Measurements from ENCODE around the gene ZNF100.
"Not testable (repeated sequence)": the region's sequence is repeated elsewhere in the genome, so short reads cannot be mapped to it uniquely, and the experiment has no call there.

The ZNF100 gene

DNA sequence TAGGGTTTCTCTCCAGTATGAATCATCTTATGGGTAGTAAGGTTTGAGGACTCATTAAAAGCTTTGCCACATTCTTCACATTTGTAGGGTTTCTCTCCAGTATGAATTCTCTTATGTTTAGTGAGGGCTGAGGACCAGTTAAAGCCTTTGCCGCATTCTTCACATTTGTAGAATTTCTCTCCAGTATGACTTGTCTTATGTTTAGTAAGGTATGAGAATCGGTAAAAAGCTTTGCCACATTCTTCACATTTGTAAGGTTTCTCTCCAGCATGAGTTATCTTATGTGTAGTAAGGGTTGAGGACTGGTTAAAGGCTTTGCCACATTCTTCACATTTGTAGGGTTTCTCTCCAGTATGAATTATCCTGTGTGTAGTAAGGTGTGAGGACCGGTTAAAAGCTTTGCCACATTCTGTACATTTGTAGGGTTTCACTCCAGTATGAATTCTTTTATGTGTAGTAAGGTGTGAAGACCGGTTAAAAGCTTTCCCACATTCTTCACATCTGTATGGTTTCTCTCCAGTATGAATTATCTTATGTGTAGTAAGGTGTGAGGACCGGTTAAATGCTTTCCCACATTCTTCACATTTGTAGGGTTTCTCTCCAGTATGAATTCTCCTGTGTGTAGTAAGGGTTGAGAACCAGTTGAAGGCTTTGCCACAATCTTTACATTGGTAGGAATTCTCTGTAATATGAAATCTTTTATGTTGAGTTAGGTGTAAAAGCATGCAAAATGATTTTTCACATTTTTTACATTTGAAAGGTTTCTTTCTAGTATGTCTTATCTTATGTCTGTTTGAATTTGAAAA is 40.2 kb downstream of the ZNF100 start:
- not testable (repeated sequence) for H2BK15ac ChIP-seq (ENCODE audit: low read depth, poor library complexity, severe bottlenecking); H3K18ac ChIP-seq (ENCODE audit: low read depth in 1 of 2, low read length in 2 of 2); H3K4ac ChIP-seq (ENCODE audit: low read depth in 1 of 2, low read length in 2 of 2); H4K91ac ChIP-seq (ENCODE audit: low read length); H3K9ac ChIP-seq (ENCODE audit: low read length); H4K8ac ChIP-seq (ENCODE audit: low read length); H2BK5ac ChIP-seq (ENCODE audit: low read depth, low read length, poor library complexity, severe bottlenecking); H3K4me2 ChIP-seq (ENCODE audit: low read length, poor library complexity, severe bottlenecking); H3K4me1 ChIP-seq (ENCODE audit: control insufficient read depth, insufficient read depth, low read depth, low read length); H3K23ac ChIP-seq (ENCODE audit: low read length in 2 of 2); H3K79me1 ChIP-seq (replicated peaks; ENCODE audit: low read length, poor library complexity, severe bottlenecking); H2BK12ac ChIP-seq (ENCODE audit: low read length in 2 of 2); H2AK5ac ChIP-seq (ENCODE audit: low read length, severe bottlenecking); H3K14ac ChIP-seq (ENCODE audit: low read length in 2 of 2); H3K27me3 ChIP-seq (ENCODE audit: control insufficient read depth in 1 of 2, insufficient read depth in 1 of 2, low read length in 2 of 2); H2AFZ ChIP-seq (ENCODE audit: low read depth, low read length); H2BK120ac ChIP-seq (ENCODE audit: low read depth, low read length); DNase-seq; H3K27ac ChIP-seq (ENCODE audit: low read length, poor library complexity, severe bottlenecking)
- peaks cover 0 to 30% of the 10 kb centered on the region in 2 experiments for H3K36me3 ChIP-seq (ENCODE audit: control insufficient read depth in 1 of 2, insufficient read depth in 2 of 2, low read depth in 1 of 2, low read length in 2 of 2)
- WGBS = 95% methylated on average over 4 of the region's 5 CpGs
- peak overlapping the region in 1 of 2 experiments; percentile 63 for H3K4me3 ChIP-seq (ENCODE audit: insufficient read depth in 1 of 2, low read depth in 1 of 2, low read length in 2 of 2)
- H3K9me3 ChIP-seq (ENCODE audit: control insufficient read depth, low read length) = peaks cover 93% of the 10 kb centered on the region

- no peak overlapping the region for H2BK12ac ChIP-seq (ENCODE audit: low read length in 2 of 2)
- H3K14ac ChIP-seq (ENCODE audit: low read length in 2 of 2) = no peak overlapping the region
- no peak overlapping the region for H3K18ac ChIP-seq (ENCODE audit: low read depth in 1 of 2, low read length in 2 of 2)
- no peak overlapping the region for H2BK5ac ChIP-seq (ENCODE audit: low read depth, low read length, poor library complexity, severe bottlenecking)
- DNase-seq = no peak
- H2BK15ac ChIP-seq (ENCODE audit: low read depth, poor library complexity, severe bottlenecking) = no peak overlapping the region
- no peaks in the 10 kb centered on the region for H3K4me1 ChIP-seq (ENCODE audit: control insufficient read depth, insufficient read depth, low read depth, low read length)
- no peaks in the 10 kb centered on the region for H3K79me1 ChIP-seq (replicated peaks; ENCODE audit: low read length, poor library complexity, severe bottlenecking)
- H2AFZ ChIP-seq (ENCODE audit: low read depth, low read length) = no peak overlapping the region
- H3K9me3 ChIP-seq (ENCODE audit: control insufficient read depth, low read length) = peaks cover 53% of the 10 kb centered on the region
- H3K4me3 ChIP-seq (ENCODE audit: insufficient read depth in 1 of 2, low read depth in 1 of 2, low read length in 2 of 2) = no peak overlapping the region
- no peaks in the 10 kb centered on the region for H3K36me3 ChIP-seq (ENCODE audit: control insufficient read depth in 1 of 2, insufficient read depth in 2 of 2, low read depth in 1 of 2, low read length in 2 of 2)
- H3K9ac ChIP-seq (ENCODE audit: low read length) = no peak overlapping the region
- no peak overlapping the region for H2AK5ac ChIP-seq (ENCODE audit: low read length, severe bottlenecking)
- H4K8ac ChIP-seq (ENCODE audit: low read length) = no peak overlapping the region
- H4K91ac ChIP-seq (ENCODE audit: low read length) = no peak overlapping the region
- H3K4me2 ChIP-seq (ENCODE audit: low read length, poor library complexity, severe bottlenecking) = no peak overlapping the region
- WGBS = 74% methylated on average over 3 of the region's 4 CpGs
- H3K23ac ChIP-seq (ENCODE audit: low read length in 2 of 2) = no peak overlapping the region
- no peak overlapping the region for H3K4ac ChIP-seq (ENCODE audit: low read depth in 1 of 2, low read length in 2 of 2)
- H2BK120ac ChIP-seq (ENCODE audit: low read depth, low read length) = no peak overlapping the region
- H3K27me3 ChIP-seq (ENCODE audit: control insufficient read depth in 1 of 2, insufficient read depth in 1 of 2, low read length in 2 of 2) = no peaks in the 10 kb centered on the region
- no peak overlapping the region for H3K27ac ChIP-seq (ENCODE audit: low read length, poor library complexity, severe bottlenecking)
These were observed 53.6 kb downstream of the ZNF100 start for GRCh38 chr19:21713761-21714160.

- no peak for DNase-seq
- Histone ChIP-seq H3K27me3 (ENCODE audit: control insufficient read depth in 1 of 2, insufficient read depth in 1 of 2, low read length in 2 of 2) (no peaks in the 10 kb centered on the region), H4K8ac (ENCODE audit: low read length) (no peak overlapping the region), H2BK120ac (ENCODE audit: low read depth, low read length) (no peak overlapping the region), H3K23ac (ENCODE audit: low read length in 2 of 2) (no peak overlapping the region), H3K27ac (ENCODE audit: low read length, poor library complexity, severe bottlenecking) (no peak overlapping the region), H3K4me3 (ENCODE audit: insufficient read depth in 1 of 2, low read depth in 1 of 2, low read length in 2 of 2) (no peak overlapping the region), H3K4ac (ENCODE audit: low read depth in 1 of 2, low read length in 2 of 2) (no peak overlapping the region), H2BK15ac (ENCODE audit: low read depth, poor library complexity, severe bottlenecking) (no peak overlapping the region), H3K9me3 (ENCODE audit: control insufficient read depth, low read length) (peaks cover 40% of the 10 kb centered on the region), H3K79me1 (replicated peaks; ENCODE audit: low read length, poor library complexity, severe bottlenecking) (no peaks in the 10 kb centered on the region), H2AK5ac (ENCODE audit: low read length, severe bottlenecking) (no peak overlapping the region), H3K4me1 (ENCODE audit: control insufficient read depth, insufficient read depth, low read depth, low read length) (no peaks in the 10 kb centered on the region), H3K9ac (ENCODE audit: low read length) (no peak overlapping the region), H2BK12ac (ENCODE audit: low read length in 2 of 2) (no peak overlapping the region), H2AFZ (ENCODE audit: low read depth, low read length) (no peak overlapping the region), H3K36me3 (ENCODE audit: control insufficient read depth in 1 of 2, insufficient read depth in 2 of 2, low read depth in 1 of 2, low read length in 2 of 2) (no peaks in the 10 kb centered on the region), H4K91ac (ENCODE audit: low read length) (no peak overlapping the region), H3K4me2 (ENCODE audit: low read length, poor library complexity, severe bottlenecking) (no peak overlapping the region), H3K14ac (ENCODE audit: low read length in 2 of 2) (no peak overlapping the region), H2BK5ac (ENCODE audit: low read depth, low read length, poor library complexity, severe bottlenecking) (no peak overlapping the region), H3K18ac (ENCODE audit: low read depth in 1 of 2, low read length in 2 of 2) (no peak overlapping the region)
- 90% methylated on average over 24 of the region's 24 CpGs for WGBS
These were observed 57.9 kb downstream of the ZNF100 start for GRCh38 chr19:21709464-21709863.

GRCh38 chr19:21707878-21708277 is 59.5 kb downstream of the ZNF100 start:
- not testable (repeated sequence) for H2BK15ac ChIP-seq (ENCODE audit: low read depth, poor library complexity, severe bottlenecking); H3K23ac ChIP-seq (ENCODE audit: low read length in 2 of 2); H3K9ac ChIP-seq (ENCODE audit: low read length); H2BK5ac ChIP-seq (ENCODE audit: low read depth, low read length, poor library complexity, severe bottlenecking); H3K18ac ChIP-seq (ENCODE audit: low read depth in 1 of 2, low read length in 2 of 2); H2AK5ac ChIP-seq (ENCODE audit: low read length, severe bottlenecking); H3K36me3 ChIP-seq (ENCODE audit: control insufficient read depth in 1 of 2, insufficient read depth in 2 of 2, low read depth in 1 of 2, low read length in 2 of 2); H3K4me1 ChIP-seq (ENCODE audit: control insufficient read depth, insufficient read depth, low read depth, low read length); H4K8ac ChIP-seq (ENCODE audit: low read length); H3K4me3 ChIP-seq (ENCODE audit: insufficient read depth in 1 of 2, low read depth in 1 of 2, low read length in 2 of 2); DNase-seq; H2BK120ac ChIP-seq (ENCODE audit: low read depth, low read length); H2BK12ac ChIP-seq (ENCODE audit: low read length in 2 of 2); H4K91ac ChIP-seq (ENCODE audit: low read length); H2AFZ ChIP-seq (ENCODE audit: low read depth, low read length); H3K4ac ChIP-seq (ENCODE audit: low read depth in 1 of 2, low read length in 2 of 2); H3K14ac ChIP-seq (ENCODE audit: low read length in 2 of 2); H3K79me1 ChIP-seq (replicated peaks; ENCODE audit: low read length, poor library complexity, severe bottlenecking); H3K4me2 ChIP-seq (ENCODE audit: low read length, poor library complexity, severe bottlenecking); H3K27me3 ChIP-seq (ENCODE audit: control insufficient read depth in 1 of 2, insufficient read depth in 1 of 2, low read length in 2 of 2); H3K27ac ChIP-seq (ENCODE audit: low read length, poor library complexity, severe bottlenecking)
- H3K9me3 ChIP-seq (ENCODE audit: control insufficient read depth, low read length) = peaks cover 30% of the 10 kb centered on the region
- 96% methylated on average over 25 of the region's 31 CpGs for WGBS

Measured in mesenchymal stem cell (in vitro differentiated cells and primary cell).